Stimulated activated CD8-positive, alpha-beta memory T cell treated with anti-CD3 and anti-CD28 coated beads, Interleukin-4, amount 100 ng/mL, for 1 hour (primary cell): ENCODE results near the gene TH.

ENCODE experiments used
- DNase-seq, 2 donors: peaks; one replicate each; pipeline ENCODE4 v3.0.0-alpha.2; 2020; ENCODE audit warnings: low read depth in 2 of 2, low spot score in 1 of 2

Gene TH

GRCh38 chr11:2171591-2172003 is at the start of gene TH:
Gene TH, minus strand, starts transcription at chr11:2171815. Its CDS starts 29 bp downstream, at chr11:2171786.
- no peak for DNase-seq

GRCh38 chr11:2221024-2221423 is 49.4 kb upstream of the TH start:
- DNase-seq = no peak

GRCh38 chr11:2220173-2220771 is 48.7 kb upstream of the TH start:
- no peak for DNase-seq

- DNase-seq = no peak
Observed at GRCh38 chr11:2219318-2220017, 47.9 kb upstream of the TH start.

GRCh38 chr11:2218031-2218633 is 46.5 kb upstream of the TH start:
- no peak for DNase-seq

GRCh38 chr11:2217211-2218030 is 45.8 kb upstream of the TH start:
- no peak for DNase-seq

GRCh38 chr11:2216400-2217064 is 44.9 kb upstream of the TH start:
- no peak for DNase-seq

GRCh38 chr11:2215561-2216399 is 44.2 kb upstream of the TH start:
- DNase-seq = no peak

GRCh38 chr11:2215230-2215560 is 43.6 kb upstream of the TH start:
- no peak for DNase-seq

GRCh38 chr11:2214527-2215229 is 43.1 kb upstream of the TH start:
- no peak for DNase-seq

- DNase-seq = no peak
Observed at GRCh38 chr11:2213890-2214526, 42.4 kb upstream of the TH start.

GRCh38 chr11:2213384-2213842 is 41.8 kb upstream of the TH start:
- DNase-seq = no peak

GRCh38 chr11:2212411-2213251 is 41.0 kb upstream of the TH start:
- no peak for DNase-seq

GRCh38 chr11:2211113-2211971 is 39.7 kb upstream of the TH start:
- DNase-seq = no peak

- DNase-seq = no peak
Observed at GRCh38 chr11:2210366-2211112, 38.9 kb upstream of the TH start.

GRCh38 chr11:2209900-2210321 is 38.3 kb upstream of the TH start:
- no peak for DNase-seq

GRCh38 chr11:2209370-2209801 is 37.8 kb upstream of the TH start:
- no peak for DNase-seq
